Measurements from ENCODE around the gene ARID5B. TPM values are rescaled to one million over a fixed set of nuclear protein-coding genes. Genes with fewer than 3 reads are reported as not detected.

The ARID5B gene
- total and polyA plus RNA-seq, 2 donors (not counting 1 experiment from before 2014, with no cell fraction given): 22.4 to 237 TPM

DNA sequence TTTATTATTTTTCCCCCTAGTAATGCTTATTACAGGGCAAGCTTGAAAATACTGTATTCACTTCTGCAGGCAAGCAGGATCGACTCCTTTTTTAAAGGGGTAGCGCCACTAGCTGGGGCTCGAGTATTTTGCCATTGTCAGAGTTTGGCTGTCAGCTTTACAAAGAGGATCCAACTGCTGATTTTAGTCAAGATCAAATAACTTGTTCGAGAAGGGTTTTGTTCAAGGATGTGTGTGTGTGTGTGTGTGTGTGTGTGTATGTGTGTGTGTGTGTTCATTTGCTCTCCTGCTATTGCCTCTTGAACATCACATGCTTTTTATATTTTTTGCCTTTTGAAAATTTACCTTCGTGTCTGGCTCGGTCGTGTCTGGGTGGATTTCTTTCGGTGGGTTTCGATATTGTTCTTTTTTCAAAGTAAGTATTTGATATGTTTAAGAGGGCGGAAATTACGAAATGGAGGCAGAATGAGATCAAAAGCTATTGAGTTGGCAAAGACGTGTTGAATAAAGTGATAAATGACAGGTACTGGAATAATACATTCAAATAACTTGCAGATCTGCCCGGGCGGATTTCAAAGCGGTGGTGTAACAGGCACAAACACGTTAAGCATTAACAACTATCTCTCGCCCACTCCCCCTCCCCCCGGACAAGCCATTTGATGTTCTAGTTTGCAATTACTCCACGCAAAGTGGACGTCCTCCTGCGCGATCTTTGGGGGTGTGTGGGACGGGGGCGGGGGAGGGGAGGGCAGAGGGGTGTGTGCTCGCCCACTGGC, 1.1 kb downstream of the ARID5B start:
- peaks cover 47 to 53% of the 10 kb centered on the region in 2 donors for H3K4me1 ChIP-seq (ENCODE audit: control insufficient read depth in 2 of 2, insufficient read depth in 2 of 2, low read length in 2 of 2)
- Mint-ChIP-seq H3K4me3 (peak overlapping the region; percentile 98), H3K27ac (peak overlapping the region; percentile 99), H3K4me1 (peaks cover 52% of the 10 kb centered on the region), H3K27me3 (no peaks in the 10 kb centered on the region), H3K9me3 (ENCODE audit: insufficient read depth) (no peaks in the 10 kb centered on the region)
- CTCF ChIA-PET: interaction anchor here (0.6 to 9.1 kb wide), 19 partner anchors 9 to 523 kb away, joined by 3 to 110 read pairs (median 4); no protein-coding TSS in a partner anchor
- intact Hi-C loops (cut with micrococcal nuclease): loop anchor here (1.0 to 10.0 kb wide), 5 partner anchors 39 to 915 kb away; partner anchors contain the start of genes EGR2 and ZNF365
- DNase-seq: peak; percentile 80
- H3K9me3 ChIP-seq (ENCODE audit: control extremely low read depth in 1 of 3, control insufficient read depth in 2 of 3, insufficient read depth in 1 of 3, low read length in 2 of 3): no peaks in the 10 kb centered on the region
- peak; percentile 3 for ATAC-seq (ENCODE audit: low read depth)
- TF ChIP-seq EZH2 (IDR thresholded peaks at IDR 0.05; ENCODE audit: borderline replicate concordance, insufficient read depth, low read depth, low read length, poor library complexity, severe bottlenecking) (no peak), CTCF (IDR thresholded peaks at IDR 0.05) (no peak)
- H4K20me1 ChIP-seq (ENCODE audit: control insufficient read depth, insufficient read depth, low read length, poor library complexity, severe bottlenecking): peaks cover 5% of the 10 kb centered on the region
- peaks cover 0 to 13% of the 10 kb centered on the region in 2 experiments for H3K36me3 ChIP-seq (replicated peaks in 1 of 2; ENCODE audit: control extremely low read depth in 1 of 2, control insufficient read depth in 1 of 2, extremely low read depth in 1 of 2, insufficient read depth in 2 of 2, low read length in 1 of 2)
- H3K27ac ChIP-seq (ENCODE audit: low read length in 2 of 2): peak overlapping the region; percentile 95 to 97
- peaks cover 75% of the 10 kb centered on the region for H3K79me2 ChIP-seq (ENCODE audit: control insufficient read depth, insufficient read depth, low read length)
- peak overlapping the region; percentile 52 for H2AFZ ChIP-seq (ENCODE audit: insufficient read depth, low read depth, low read length, poor library complexity, severe bottlenecking)
- H3K27me3 ChIP-seq (replicated peaks in 1 of 4; ENCODE audit: control extremely low read depth in 1 of 4, control insufficient read depth in 3 of 4, insufficient read depth in 4 of 4, low read length in 3 of 4): no peaks in the 10 kb centered on the region
- H3K9ac ChIP-seq (ENCODE audit: low read length): peak overlapping the region; percentile 89
- WGBS (ENCODE audit: insufficient coverage): 0% methylated on average over 13 of the region's 25 CpGs
- peak overlapping the region; percentile 90 for H3K4me2 ChIP-seq (replicated peaks; ENCODE audit: low read depth, low read length, poor library complexity, severe bottlenecking)
- POLR2A ChIA-PET: interaction anchor here (0.6 to 3.9 kb wide), 17 partner anchors 17 to 1359 kb away, joined by 3 to 34 read pairs (median 5); no protein-coding TSS in a partner anchor
- peak overlapping the region; percentile 69 to 100 (median 80) for H3K4me3 ChIP-seq (ENCODE audit: control extremely low read depth in 1 of 5, extremely low read depth in 1 of 5, insufficient read depth in 1 of 5, low read depth in 2 of 5, low read length in 4 of 5)

All from B cell (primary cell).